ENCODE measurements around the gene ZNF532. TPM values are rescaled to one million over a fixed set of nuclear protein-coding genes. Genes with fewer than 3 reads are reported as not detected.

The ZNF532 gene
- total and polyA plus RNA-seq, 2 donors (not counting 3 experiments of a cell fraction or from before 2014, with no cell fraction given): 42.3 to 70.1 TPM

DNA sequence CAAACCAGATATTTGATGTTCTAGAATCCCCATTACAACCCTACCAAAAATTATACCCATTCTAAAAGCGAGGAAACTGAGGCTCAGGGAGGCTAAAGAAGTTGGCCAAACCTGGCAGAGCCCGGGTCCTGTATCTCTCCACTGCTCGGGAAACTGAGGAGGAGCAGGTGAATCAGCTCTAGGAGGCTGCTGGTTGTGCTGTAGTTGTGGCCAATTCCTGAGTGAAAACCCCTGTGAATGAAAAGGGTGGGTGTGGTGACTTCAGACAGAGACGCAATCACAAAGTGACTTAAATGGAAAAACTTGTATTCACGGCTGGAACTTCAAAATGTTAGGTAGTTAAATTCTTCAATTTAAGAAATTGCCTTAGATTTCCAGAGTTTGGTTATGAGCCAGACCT lies 169.3 kb downstream of the ZNF532 start:
- Histone ChIP-seq H3K27ac (ENCODE audit: insufficient read depth, low read depth, low read length) (no peak overlapping the region), H3K36me3 (ENCODE audit: control insufficient read depth in 2 of 2, extremely low read depth in 1 of 2, insufficient read depth in 2 of 2, low read length in 2 of 2) (no peaks in the 10 kb centered on the region), H2AFZ (ENCODE audit: low read depth, low read length) (no peak overlapping the region), H3K9me3 (replicated peaks; ENCODE audit: control insufficient read depth, insufficient read depth, low read length) (no peaks in the 10 kb centered on the region), H3K27me3 (ENCODE audit: control insufficient read depth in 2 of 2, insufficient read depth in 2 of 2, low read length in 2 of 2) (peaks cover 0 to 5% of the 10 kb centered on the region in 2 experiments), H3K9ac (replicated peaks; ENCODE audit: extremely low read depth, insufficient read depth, low read length) (no peak overlapping the region), H4K20me1 (replicated peaks; ENCODE audit: control insufficient read depth, extremely low read depth, insufficient read depth, low read length) (no peaks in the 10 kb centered on the region), H3K9me1 (replicated peaks; ENCODE audit: control insufficient read depth, extremely low read depth, insufficient read depth, low read length) (no peaks in the 10 kb centered on the region), H3K79me2 (ENCODE audit: control insufficient read depth, insufficient read depth, low read length) (no peaks in the 10 kb centered on the region), H3K4me3 (replicated peaks in 1 of 3; ENCODE audit: insufficient read depth in 1 of 3, low read depth in 1 of 3, low read length in 3 of 3) (no peak overlapping the region), H3K4me1 (ENCODE audit: control insufficient read depth, extremely low read depth, insufficient read depth, low read length) (no peaks in the 10 kb centered on the region), H3K4me2 (ENCODE audit: insufficient read depth, low read length) (no peak overlapping the region)
- intact Hi-C loops (cut with micrococcal nuclease): no loop called here
- no TSS peak for BruUV-seq (replicated peaks)
- dilution Hi-C loops (cut with MboI; ENCODE audit: extremely low pct_ligation_motif_present, low sequenced_read_pairs): no loop called here
- TF ChIP-seq MYC (IDR thresholded peaks at IDR 0.05; ENCODE audit: low read depth, low read length) (no peak), GATA2 (IDR thresholded peaks at IDR 0.05; ENCODE audit: insufficient read depth, insufficient read length, low read depth, low read length) (no peak), POLR2A (IDR thresholded peaks at IDR 0.05; ENCODE audit: low read depth, low read length) (no peak), CTCF (IDR thresholded peaks at IDR 0.05; ENCODE audit: extremely low read depth in 1 of 2, insufficient read depth in 1 of 2, low read depth in 1 of 2, low read length in 2 of 2) (no peak), POLR2AphosphoS5 (IDR thresholded peaks at IDR 0.05; ENCODE audit: insufficient read depth, low read depth, low read length) (no peak), JUN (IDR thresholded peaks at IDR 0.05; ENCODE audit: borderline replicate concordance, insufficient read depth, insufficient read length, low read depth) (no peak), MAX (IDR thresholded peaks at IDR 0.05; ENCODE audit: insufficient read depth, insufficient read length) (no peak), EZH2 (IDR thresholded peaks at IDR 0.05; ENCODE audit: borderline replicate concordance, low read depth, low read length, severe bottlenecking) (no peak), FOS (IDR thresholded peaks at IDR 0.05; ENCODE audit: borderline replicate concordance, insufficient read depth, low read length) (no peak)
- POLR2A ChIA-PET: no interaction called here
- FAIRE-seq: no peak
- CTCF ChIA-PET: interaction anchor here (1.1 to 1.6 kb wide), 3 partner anchors 9 to 37 kb away, joined by 3 to 9 read pairs (median 4); no protein-coding TSS in a partner anchor
- no peak for DNase-seq (ENCODE audit: low read depth, low spot score)
